GM15510 (cell line): ENCODE results near the gene TRIAP1.

Source experiments
- POLR2A ChIP-seq: IDR thresholded peaks from 3 replicates; pipeline ENCODE4 v1.6.1; 2011; ENCODE audit warnings: borderline replicate concordance; ENCODE audit not compliant: insufficient read length; ENCODE audit errors: extremely low read depth

TRIAP1 gene

DNA sequence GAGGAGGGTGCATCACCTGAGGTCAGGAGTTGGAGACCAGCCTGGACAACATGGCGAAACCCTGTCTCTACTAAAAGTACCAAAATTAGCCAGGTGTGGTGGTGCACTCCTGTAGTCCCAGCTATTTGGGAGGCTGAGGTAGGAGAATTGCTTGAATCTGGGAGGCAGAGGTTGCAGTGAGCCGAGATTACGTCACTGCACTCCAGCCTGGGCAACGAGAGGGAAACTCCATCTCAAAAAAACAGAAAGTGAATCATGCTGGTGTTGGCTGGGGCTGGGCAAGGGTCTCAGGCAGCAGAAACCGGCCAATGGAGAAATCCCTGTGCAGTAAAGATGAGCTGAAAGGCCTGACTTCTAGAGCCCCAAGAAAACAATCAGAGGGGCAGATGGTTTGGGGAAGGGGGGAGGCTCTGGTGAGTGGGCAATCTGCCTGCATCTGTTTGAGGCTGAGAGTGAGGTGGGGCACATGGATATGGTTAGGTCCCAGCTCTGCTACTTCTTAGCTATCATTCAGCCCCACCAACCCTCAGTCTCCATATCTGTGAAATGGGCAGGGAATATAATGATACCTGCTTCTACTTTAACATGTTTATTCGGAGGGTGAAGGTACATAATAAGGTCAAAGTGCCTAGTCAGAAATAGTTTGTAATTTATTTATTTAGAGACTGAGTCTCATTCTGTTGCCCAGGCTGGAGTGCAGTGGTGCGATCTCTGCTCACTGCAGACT lies 29.5 kb downstream of the TRIAP1 start:
- no peak for TF ChIP-seq POLR2A

GRCh38 chr12:120413901-120414695 lies 32.1 kb downstream of the TRIAP1 start:
- TF ChIP-seq POLR2A: no peak

DNA sequence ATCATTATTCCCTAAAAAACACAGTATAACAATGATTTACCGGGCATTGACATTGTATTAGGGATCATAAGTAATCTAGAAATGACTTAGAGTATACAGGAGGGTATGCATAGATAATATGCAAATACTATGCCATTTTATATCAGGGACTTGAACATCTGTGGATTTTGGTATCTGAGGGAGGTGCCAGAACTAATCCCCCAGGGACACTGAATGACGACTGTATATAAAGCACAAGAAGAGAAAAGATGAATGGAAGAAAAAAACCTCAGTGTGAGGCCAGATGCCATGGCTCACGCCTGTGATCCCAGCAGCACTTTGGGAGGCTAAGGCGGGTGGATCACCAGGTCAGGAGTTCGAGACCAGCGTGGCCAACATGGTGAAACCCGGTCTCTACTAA lies 33.8 kb downstream of the TRIAP1 start:
- no peak for TF ChIP-seq POLR2A

DNA sequence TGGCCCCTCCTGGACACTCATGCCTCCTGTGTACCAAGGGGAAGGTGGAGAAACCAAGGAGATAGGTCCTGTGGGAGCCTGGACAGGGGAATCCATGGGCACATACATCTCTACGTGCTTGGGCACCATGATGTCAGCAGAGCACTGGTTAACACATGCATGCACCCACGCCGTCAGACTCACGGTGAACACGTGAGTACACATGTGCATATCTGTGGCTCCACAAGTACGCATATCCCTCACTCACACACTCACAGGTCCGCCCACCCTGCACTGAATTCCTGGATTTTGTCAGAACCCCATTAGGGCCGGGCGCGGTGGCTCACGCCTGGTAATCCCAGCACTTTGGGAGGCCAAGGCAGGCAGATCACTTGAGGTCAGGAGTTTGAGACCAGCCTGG lies 37.4 kb downstream of the TRIAP1 start:
- no peak for TF ChIP-seq POLR2A

- TF ChIP-seq POLR2A: no peak
These were observed 39.6 kb downstream of the TRIAP1 start for GRCh38 chr12:120406553-120406952.

DNA sequence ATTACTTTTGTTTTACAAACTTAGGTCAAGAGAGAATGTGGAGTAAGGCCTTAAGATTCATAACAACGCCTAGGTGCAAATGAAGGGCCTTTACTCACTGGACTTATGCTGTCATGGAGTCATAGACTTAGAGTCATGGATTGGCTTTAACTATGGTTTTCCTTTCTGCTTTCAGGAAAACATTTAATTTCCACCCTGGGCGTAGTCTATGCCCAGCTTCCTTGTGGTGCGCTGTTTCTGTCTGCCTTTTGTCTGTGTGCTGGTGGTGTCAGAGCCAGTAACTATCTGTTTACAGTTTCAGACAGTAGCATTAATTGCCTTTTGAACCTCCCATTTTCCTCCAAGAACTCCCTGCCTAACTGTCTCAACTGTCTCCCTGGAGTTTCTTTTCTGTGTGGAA lies 40.1 kb downstream of the TRIAP1 start:
- TF ChIP-seq POLR2A: no peak

DNA sequence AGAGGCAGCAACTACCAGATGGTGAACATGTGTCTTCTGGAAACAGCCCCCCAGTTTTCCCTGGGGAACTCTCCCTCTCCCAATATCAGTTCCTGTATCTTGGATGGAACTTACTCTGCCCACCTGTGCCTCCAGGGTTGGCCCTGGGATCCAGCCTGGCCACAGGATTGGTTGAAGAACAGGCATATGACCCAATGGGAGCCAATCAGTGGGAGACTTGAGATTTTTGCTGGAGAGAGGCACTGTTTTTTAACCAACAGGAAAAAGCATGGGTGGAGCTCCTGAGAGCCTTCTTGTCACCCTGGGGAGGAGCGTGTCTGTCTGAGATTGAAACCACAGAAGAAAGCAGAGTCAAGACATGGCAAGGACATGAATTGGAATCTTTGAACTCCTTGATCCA lies 41.9 kb downstream of the TRIAP1 start:
- no peak for TF ChIP-seq POLR2A

DNA sequence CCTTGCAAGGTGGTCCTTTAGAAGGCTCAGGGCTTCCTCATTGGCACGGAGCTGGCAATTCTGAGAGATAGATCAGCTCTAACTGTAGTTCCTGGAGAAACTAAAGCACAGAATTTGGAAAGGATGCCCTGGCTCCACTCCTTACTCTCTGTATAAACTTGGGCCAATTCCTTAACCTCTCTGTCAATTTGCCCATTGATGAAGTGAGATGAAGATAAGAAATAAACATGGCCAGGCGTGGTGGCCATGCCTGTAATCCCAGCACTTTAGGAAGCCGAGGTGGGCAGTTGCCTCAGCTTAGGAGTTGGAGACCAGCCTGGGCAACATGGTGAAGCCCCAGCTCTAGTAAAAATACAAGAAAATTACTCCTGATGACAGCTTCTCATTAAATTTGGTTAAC lies 42.3 kb downstream of the TRIAP1 start:
- TF ChIP-seq POLR2A: no peak

DNA sequence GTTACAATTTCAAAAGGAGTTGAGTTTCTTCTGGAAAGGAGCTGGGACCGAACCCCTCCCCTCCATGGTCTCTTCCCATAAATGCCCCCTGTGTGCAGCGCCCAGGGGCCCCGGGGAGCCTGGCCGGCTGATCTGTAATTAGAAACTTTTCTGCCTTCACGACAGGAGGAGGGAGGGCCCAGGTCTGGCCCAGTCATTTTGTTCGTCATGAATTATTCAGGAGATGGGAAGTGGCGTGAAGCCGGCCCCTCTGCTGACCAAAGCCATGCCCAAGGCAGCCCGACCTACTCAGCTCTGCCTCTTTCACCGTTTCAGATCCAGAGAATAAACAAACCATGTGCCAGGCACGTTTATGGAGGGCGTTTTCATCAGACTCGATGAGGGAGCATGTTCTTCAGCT lies 44.0 kb downstream of the TRIAP1 start:
- TF ChIP-seq POLR2A: no peak

DNA sequence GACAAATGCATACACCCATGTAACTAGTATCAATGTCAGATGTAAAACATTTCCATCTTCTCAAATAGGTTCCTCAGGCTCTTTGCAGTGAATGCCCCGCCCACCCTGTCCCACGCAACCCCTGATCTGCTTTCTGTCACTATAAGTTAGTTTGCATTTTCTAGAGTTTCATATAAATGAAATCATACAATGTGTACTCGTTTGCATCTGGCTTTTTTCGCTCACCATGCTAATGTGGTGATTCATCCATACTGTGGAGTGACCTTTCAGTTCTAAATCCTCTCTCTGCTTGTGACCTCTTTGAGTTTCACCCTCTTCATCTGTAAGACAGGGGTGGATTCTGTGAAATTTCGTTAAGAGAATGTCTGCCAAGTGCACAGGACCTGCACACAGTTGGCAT lies 46.7 kb downstream of the TRIAP1 start:
- TF ChIP-seq POLR2A: no peak

GRCh38 chr12:120397824-120398540 lies 48.2 kb downstream of the TRIAP1 start:
- TF ChIP-seq POLR2A: no peak

DNA sequence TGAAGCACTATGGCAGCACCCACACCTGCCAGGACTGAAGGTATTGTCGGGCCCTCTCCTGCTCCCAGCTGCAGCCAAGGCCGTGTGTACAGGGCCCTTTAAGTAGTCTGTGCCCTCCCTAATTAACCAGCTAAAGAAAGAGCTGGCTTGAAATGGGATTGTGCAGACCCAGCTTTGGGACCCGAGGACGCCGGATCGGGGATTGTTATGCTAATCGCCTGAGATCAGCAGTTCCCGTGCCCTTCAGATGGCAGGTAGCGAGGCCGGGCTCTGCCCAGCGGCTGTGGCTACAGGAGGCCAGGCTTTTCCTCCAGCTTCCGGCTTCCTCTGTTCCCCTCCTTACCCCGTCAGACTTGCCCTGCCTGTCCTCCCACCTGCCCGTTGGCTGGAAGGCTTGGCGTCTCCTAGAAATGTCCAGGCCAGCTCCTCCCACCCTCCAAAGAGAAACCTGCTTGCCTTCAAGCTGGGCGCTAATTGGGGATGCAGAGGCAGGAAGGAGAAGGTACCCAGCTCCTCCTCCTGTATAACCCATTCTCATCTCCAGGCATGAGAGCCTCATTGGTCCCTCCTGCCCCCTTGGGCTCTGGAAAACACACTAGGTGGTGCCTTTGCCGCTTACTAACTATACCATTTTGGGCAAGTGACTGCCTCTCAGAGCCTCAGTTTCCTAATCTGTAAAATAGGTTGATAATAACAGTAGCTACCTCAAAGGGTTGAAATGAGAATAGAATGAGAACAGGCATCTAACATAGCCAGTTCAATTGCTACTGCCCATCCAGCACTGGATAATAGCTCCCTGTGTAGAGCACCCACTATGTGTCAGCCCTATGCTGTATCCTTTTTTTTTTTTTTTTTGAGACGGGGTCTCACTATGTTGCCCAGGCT lies 51.5 kb downstream of the TRIAP1 start:
- TF ChIP-seq POLR2A: no peak
